A673 (cell line): ENCODE results near the gene GET4.

Experiments used
- CTCF ChIP-seq: fragments of 300-800, 200-600 bp; sonication (generic); conservative IDR thresholded peaks from 2 replicates; pipeline ENCODE4 v1.5.1; 2017; ENCODE audit warnings: low read depth, mild to moderate bottlenecking, antibody characterized with exemption, low read length, moderate library complexity, mixed read lengths
- EZH2 ChIP-seq: fragments of 200-600 bp; sonication (generic); IDR thresholded peaks from 2 replicates; pipeline ENCODE4 v1.6.1; 2017; ENCODE audit warnings: borderline replicate concordance, low read depth, mild to moderate bottlenecking, mixed read lengths, antibody characterized with exemption, low read length; ENCODE audit not compliant: poor library complexity, severe bottlenecking

GRCh38 chr7:931871-932650, 55.7 kb downstream of the GET4 start:
- TF ChIP-seq CTCF (no peak), EZH2 (no peak)
